Inflammatory macrophage (primary cell): ENCODE results near the gene TSBP1.
"Not testable (repeated sequence)": the region's sequence is repeated elsewhere in the genome, so short reads cannot be mapped to it uniquely, and the experiment has no call there.

Experiments used
- DNase-seq, 2 donors: peaks; one replicate each; pipeline ENCODE4 v3.0.0-alpha.2; 2020 to 2022

TSBP1 gene

GRCh38 chr6:32371229-32371628, 474 bp downstream of the TSBP1 start:
- DNase-seq: no peak

- no peak for DNase-seq
Observed at GRCh38 chr6:32370505-32370904, 1.2 kb downstream of the TSBP1 start.

GRCh38 chr6:32369660-32370059, 2.0 kb downstream of the TSBP1 start:
- no peak for DNase-seq

- DNase-seq: no peak
Observed at GRCh38 chr6:32367644-32368043, 4.1 kb downstream of the TSBP1 start.

DNA sequence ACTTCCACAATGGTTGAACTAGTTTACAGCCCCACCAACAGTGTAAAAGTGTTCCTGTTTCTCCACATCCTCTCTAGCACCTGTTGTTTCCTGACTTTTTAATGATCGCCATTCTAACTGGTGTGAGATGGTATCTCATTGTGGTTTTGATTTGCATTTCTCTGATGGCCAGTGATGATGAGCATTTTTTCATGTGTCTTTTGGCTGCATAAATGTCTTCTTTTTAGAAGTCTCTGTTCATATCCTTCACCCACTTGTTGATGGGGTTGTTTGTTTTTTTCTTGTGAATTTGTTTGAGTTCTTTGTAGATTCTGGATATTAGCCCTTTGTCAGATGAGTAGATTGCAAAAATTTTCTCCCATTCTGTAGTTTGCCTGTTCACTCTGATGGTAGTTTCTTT, 12.5 kb downstream of the TSBP1 start:
- not testable (repeated sequence) for DNase-seq

DNA sequence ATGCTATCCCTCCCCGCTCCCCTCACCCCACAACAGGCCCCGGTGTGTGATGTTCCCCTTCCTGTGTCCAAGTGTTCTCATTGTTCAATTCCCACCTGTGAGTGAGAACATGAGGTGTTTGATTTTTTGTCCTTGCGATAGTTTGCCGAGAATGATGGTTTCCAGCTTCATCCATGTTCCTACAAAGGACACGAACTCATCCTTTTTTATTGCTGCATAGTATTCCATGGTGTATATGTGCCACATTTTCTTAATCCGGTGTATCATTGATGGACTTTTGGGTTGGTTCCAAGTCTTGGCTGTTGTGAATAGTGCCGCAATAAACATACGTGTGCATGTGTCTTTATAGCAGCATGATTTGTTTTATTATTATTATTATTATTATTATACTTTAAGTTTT, 13.2 kb downstream of the TSBP1 start:
- DNase-seq: not testable (repeated sequence)

DNA sequence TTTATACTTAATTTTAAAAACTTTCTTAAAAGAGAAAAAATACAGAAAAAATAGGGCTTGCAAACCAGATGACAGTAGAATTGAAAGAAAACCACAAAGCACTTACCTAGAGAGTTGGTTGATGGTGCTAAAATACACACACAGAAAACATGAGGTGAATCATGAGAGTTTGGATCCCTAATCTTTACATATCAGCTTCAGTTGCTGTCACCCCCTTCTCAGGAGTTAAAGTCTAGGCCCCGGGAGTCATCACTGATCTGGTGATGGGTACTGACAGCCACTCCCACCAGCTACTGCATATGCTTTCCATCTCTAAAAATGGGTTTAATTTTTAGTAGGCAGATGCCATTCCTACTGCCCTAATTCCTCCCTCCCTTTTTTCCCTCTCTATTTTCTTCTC, 16.7 kb downstream of the TSBP1 start:
- DNase-seq: no peak

- no peak for DNase-seq
Observed at GRCh38 chr6:32353348-32353747, 18.4 kb downstream of the TSBP1 start.

DNA sequence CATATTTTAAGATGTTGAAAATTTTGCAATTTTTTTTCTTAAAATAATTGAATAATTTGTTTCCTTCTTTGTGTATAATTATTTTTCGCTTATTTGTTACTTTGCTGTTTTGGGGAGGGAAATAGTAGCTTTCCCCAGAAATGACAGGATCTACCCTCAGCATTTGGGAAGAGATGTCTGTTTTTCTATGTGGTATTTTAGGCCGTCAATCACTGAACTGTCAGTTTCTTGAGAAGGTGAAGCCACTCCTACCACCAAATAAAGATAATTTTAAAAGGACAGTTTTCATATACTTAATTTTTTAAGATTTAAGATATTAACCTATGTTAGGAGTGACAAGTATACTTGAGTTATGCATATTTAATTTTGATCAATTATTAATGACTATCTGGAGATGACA, 31.5 kb downstream of the TSBP1 start:
- DNase-seq: no peak

DNA sequence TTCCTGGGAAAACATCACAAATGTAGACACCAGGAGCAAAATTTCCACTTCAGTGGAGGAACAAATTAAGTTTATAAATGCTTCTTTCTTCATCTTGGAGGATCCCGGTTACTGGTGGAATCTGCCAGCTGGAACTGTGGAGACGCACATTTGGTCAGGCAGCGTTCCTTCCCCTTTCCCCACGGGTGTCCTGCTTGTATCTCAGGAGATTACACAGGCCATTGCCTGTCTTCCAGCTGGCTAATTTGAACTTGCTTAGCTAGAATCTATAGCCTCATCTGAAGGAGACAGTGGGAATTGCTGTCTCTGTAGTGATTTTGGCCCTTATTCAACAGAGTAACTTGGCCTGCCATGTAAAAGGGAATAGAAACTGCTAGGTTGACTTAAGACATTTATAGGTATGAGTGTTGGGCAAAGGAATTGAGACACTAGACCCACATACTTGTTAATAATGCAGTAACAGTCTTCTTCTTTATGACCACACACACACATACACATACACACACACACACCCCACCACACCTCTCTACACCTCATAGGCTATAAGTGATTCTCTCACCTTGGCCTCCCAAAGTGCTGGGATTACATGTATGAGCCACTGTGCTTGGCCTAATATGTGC, 34.4 kb downstream of the TSBP1 start:
- DNase-seq: no peak

DNA sequence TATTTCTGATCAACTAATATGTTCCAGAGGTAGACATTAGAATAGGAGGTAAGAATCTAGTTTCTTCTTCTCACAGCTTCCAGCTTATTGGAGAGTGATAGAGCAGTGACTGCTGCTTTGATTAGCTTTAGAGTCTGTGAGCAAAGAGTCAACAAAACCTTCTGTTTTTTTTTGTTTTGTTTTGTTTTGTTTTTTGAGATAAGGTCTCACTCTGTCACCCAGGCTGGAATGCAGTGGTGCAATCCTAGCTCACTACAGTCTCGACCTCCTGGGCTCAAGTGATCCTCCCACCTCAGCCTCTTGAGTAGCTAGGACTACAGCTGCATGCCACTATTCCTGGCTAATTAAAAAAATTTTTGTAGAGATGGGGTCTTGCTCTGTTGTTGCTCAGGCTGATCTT, 39.3 kb downstream of the TSBP1 start:
- DNase-seq: no peak

DNA sequence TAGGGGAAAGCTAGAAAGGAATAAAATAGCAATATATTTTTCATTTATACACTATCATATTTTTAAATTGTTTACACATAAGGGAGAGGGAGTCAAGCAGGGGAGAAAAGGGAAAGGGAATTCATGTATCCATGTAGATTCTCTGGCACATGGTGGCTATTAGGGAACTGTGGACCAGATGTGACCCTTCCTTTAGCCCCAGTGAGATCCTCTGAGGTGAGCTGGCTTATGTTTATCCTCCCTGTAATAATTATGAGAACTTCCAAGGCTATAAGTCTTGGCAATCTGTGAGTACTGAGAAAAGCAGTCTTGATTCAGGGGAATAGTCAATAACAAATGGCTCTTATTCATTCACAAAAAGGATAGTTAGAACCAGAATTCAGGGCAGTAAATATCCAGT, 42.6 kb downstream of the TSBP1 start:
- DNase-seq: no peak

GRCh38 chr6:32327103-32327502, 44.6 kb downstream of the TSBP1 start:
- peak; percentile 36 to 82 for DNase-seq

- no peak for DNase-seq
Observed at GRCh38 chr6:32318501-32318900, 53.2 kb downstream of the TSBP1 start.

GRCh38 chr6:32317541-32317940, 54.2 kb downstream of the TSBP1 start:
- DNase-seq: no peak

- DNase-seq: no peak
Observed at GRCh38 chr6:32313964-32314363, 57.7 kb downstream of the TSBP1 start.

GRCh38 chr6:32298632-32299336, 72.9 kb downstream of the TSBP1 start:
- DNase-seq: no peak

GRCh38 chr6:32294980-32295379, 76.7 kb downstream of the TSBP1 start:
- not testable (repeated sequence) for DNase-seq

DNA sequence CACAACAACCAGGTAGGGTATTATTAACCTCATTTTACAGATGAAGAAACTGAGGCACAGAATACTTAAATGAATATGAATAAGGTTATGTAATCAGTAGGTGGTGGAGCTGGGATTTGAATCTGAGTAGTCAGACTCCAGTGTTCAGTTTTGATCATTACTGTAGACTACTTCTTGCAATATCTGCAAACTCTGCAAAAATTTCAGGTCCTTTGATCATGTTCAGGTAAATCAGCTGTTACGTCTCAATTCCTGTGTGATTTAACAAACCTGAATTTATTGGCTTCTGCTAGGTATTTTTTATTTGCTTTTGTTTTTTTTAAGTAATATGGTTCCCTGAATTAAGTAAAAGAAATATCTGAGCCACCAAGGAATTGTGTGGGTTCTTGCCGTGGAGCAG, 77.1 kb downstream of the TSBP1 start:
- DNase-seq: no peak

DNA sequence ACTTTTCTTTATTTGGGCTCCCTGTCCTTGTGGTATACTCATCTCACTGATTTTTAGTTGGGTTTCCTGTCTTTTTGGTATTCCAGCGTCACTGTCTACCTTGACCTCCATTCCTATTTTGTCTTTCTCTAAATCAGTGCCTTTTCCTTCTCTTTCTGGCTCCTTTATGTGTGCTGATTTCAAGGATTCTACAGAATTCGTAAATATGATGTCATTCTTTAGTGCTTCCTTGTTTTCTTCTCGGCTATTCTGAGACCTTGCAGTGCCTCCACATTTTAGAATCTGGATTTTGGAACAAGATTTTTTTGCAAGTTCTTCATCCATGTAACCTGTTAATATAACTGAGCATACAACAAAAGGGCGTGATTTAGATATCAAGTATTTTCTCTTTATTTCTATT, 78.0 kb downstream of the TSBP1 start:
- DNase-seq: no peak

DNA sequence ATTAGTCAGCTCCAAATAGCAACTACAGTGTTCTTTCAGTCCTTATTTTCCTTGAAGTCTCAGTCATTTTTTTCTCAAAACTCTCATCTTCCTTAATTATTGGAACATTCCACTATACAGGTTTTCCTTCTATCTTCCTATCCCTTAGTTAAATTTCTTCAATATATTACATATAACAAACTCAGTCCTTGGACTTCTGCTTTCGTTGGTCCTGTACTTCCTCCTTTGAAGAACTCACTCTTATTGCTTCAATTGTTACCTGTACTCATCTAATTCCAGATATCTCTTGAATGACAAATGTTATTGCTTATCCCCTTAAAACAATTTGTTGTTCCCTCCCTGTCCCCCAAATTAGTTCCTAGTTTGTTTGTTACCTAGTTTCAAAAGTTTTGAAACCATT, 80.2 kb downstream of the TSBP1 start:
- peak in 1 of 2 donors; percentile 14 for DNase-seq

GRCh38 chr6:32290886-32291450, 80.7 kb downstream of the TSBP1 start:
- DNase-seq: no peak

DNA sequence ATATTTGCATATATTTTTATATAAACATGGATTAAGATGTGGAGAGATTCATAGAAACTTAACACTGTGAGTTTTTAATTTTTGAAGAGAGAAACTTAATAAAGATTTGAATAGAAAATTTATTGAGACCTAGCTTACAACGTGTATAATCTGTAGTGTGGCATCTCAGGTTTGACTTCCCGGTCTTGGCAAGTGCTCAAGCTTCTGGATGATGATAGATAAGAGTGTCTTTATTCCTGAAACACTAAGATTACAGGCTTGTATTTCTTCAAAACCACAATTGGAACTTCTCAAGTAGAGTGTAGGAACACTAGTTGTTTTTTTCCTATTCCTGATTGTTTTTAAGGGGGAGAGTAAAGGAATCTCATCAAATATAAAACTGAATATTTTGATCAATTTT, 83.3 kb downstream of the TSBP1 start:
- no peak for DNase-seq
